CD14-positive monocyte (primary cell): Measurements from ENCODE around the gene FOXQ1. TPM values are rescaled to one million over a fixed set of nuclear protein-coding genes. Genes with fewer than 3 reads are reported as not detected.

Source experiments
- DNase-seq, 3 donors: peaks; one replicate each; pipeline ENCODE4 v3.0.0-alpha.2; 2011 to 2022
- H2AFZ ChIP-seq: 2 replicates; pipeline ENCODE4 v1.6.0; 2012; ENCODE audit warnings: mild to moderate bottlenecking, low read depth, low read length, inconsistent platforms; ENCODE audit not compliant: insufficient read depth, poor library complexity, severe bottlenecking
- H3K27ac ChIP-seq, 2 donors: 1 replicate in 1 of 2; 2 replicates in 1 of 2; pipeline ENCODE4 v1.5.1; 2012 to 2013; ENCODE audit warnings: low read length in 2 of 2, control low read depth in 1 of 2, inconsistent platforms in 1 of 2, low read depth in 1 of 2, mild to moderate bottlenecking in 1 of 2
- H3K27me3 ChIP-seq, 2 donors: one replicate each; pipeline versions ENCODE4 v1.6.0 to v1.6.1; 2011 to 2013; ENCODE audit warnings: low read length in 2 of 2; ENCODE audit not compliant: control insufficient read depth in 2 of 2, insufficient read depth in 2 of 2
- H3K36me3 ChIP-seq, 2 donors: replicated peaks in 1 of 2; 1 replicate in 1 of 2; 2 replicates in 1 of 2; pipeline versions ENCODE4 v1.5.1 to v1.6.1; 2012 to 2013; ENCODE audit warnings: low read length in 2 of 2, control low read depth in 1 of 2, inconsistent platforms in 1 of 2, mild to moderate bottlenecking in 1 of 2; ENCODE audit not compliant: insufficient read depth in 2 of 2, control insufficient read depth in 1 of 2
- H3K4me1 ChIP-seq, 2 donors: 1 replicate in 1 of 2; 2 replicates in 1 of 2; pipeline versions ENCODE4 v1.5.1 to v1.6.1; 2012 to 2013; ENCODE audit warnings: low read length in 2 of 2, control low read depth in 1 of 2, inconsistent platforms in 1 of 2, mild to moderate bottlenecking in 1 of 2, moderate library complexity in 1 of 2; ENCODE audit not compliant: insufficient read depth in 2 of 2, control insufficient read depth in 1 of 2
- H3K4me2 ChIP-seq: replicated peaks from 2 replicates; pipeline ENCODE3; 2012; ENCODE audit warnings: low read length, moderate library complexity, mild to moderate bottlenecking; ENCODE audit not compliant: poor library complexity, severe bottlenecking; ENCODE audit errors: extremely low read depth
- H3K4me3 ChIP-seq, 3 experiments: fragments of 200-600 bp in 1 of 3; sonication (generic) in 1 of 3; replicated peaks in 1 of 3; 1 replicate in 2 of 3; 2 replicates in 1 of 3; pipeline ENCODE4 v1.5.1; 2011 to 2013; ENCODE audit warnings: low read length in 3 of 3, mild to moderate bottlenecking in 3 of 3, control low read depth in 2 of 3, low read depth in 2 of 3, inconsistent platforms in 1 of 3, moderate library complexity in 1 of 3
- H3K79me2 ChIP-seq: 2 replicates; pipeline ENCODE4 v1.6.0; 2012; ENCODE audit warnings: mild to moderate bottlenecking, control low read depth, inconsistent platforms, low read length, moderate library complexity; ENCODE audit not compliant: insufficient read depth
- H3K9ac ChIP-seq: 2 replicates; pipeline ENCODE4 v1.6.0; 2017; ENCODE audit warnings: low read length, mild to moderate bottlenecking; ENCODE audit not compliant: insufficient read depth, poor library complexity, severe bottlenecking
- H3K9me3 ChIP-seq, 2 donors: replicated peaks in 1 of 2; 1 replicate in 1 of 2; 2 replicates in 1 of 2; pipeline versions ENCODE4 v1.5.1 to v1.6.1; 2012 to 2013; ENCODE audit warnings: low read length in 2 of 2, control low read depth in 1 of 2; ENCODE audit not compliant: control insufficient read depth in 1 of 2, insufficient read depth in 1 of 2
- H4K20me1 ChIP-seq: 2 replicates; pipeline ENCODE4 v1.6.0; 2012; ENCODE audit warnings: mild to moderate bottlenecking, low read length, control low read depth, moderate library complexity; ENCODE audit not compliant: insufficient read depth
- H3K27ac Mint-ChIP-seq, 7 donors: one replicate each; pipeline ENCODE4 v1.8.0; 2020; ENCODE audit warnings: mild to moderate bottlenecking in 7 of 7, mixed read lengths in 7 of 7, moderate library complexity in 6 of 7, inconsistent platforms in 2 of 7
- H3K27me3 Mint-ChIP-seq, 3 donors: one replicate each; pipeline ENCODE4 v1.8.0; 2021 to 2022; ENCODE audit warnings: low read depth in 3 of 3, mild to moderate bottlenecking in 3 of 3, mixed read lengths in 3 of 3, moderate library complexity in 3 of 3, inconsistent platforms in 1 of 3
- H3K36me3 Mint-ChIP-seq, 2 donors: one replicate each; pipeline ENCODE4 v1.8.0; 2020; ENCODE audit warnings: mixed read lengths in 2 of 2, inconsistent platforms in 1 of 2, mild to moderate bottlenecking in 1 of 2
- H3K4me1 Mint-ChIP-seq: one replicate; pipeline ENCODE4 v1.8.0; 2020; ENCODE audit warnings: mild to moderate bottlenecking, mixed read lengths
- H3K4me3 Mint-ChIP-seq, 2 donors: one replicate each; pipeline ENCODE4 v1.8.0; 2020; ENCODE audit warnings: mild to moderate bottlenecking in 2 of 2, mixed read lengths in 2 of 2, moderate library complexity in 1 of 2
- H3K9me3 Mint-ChIP-seq, 7 donors: one replicate each; pipeline ENCODE4 v1.8.0; 2020 to 2022; ENCODE audit warnings: mixed read lengths in 7 of 7, mild to moderate bottlenecking in 6 of 7, moderate library complexity in 6 of 7, inconsistent platforms in 2 of 7
- CTCF ChIP-seq: fragments of 200-600 bp; IDR thresholded peaks from one replicate; pipeline ENCODE4 v1.8.0; 2022; ENCODE audit warnings: antibody characterized with exemption, mild to moderate bottlenecking
- WGBS: methylation state at CpG from one replicate; pipeline ENCODE4 v1.1.5; 2013; ENCODE audit warnings: missing lambda C conversion rate; ENCODE audit not compliant: insufficient coverage; 5-methylcytosine and 5-hydroxymethylcytosine counted together
- intact Hi-C, 2 donors: fragments of 100-400 bp; cut with micrococcal nuclease; formaldehyde crosslinking; loops; one replicate each; pipeline versions ENCODE4 v1.15.0 to v1.15.1; 2023
- polyA plus RNA-seq, 3 donors: library from polyadenylated mRNA; depleted of rRNA in 1 of 3; unstranded in 2 of 3; stranded (reverse) in 1 of 3; fragments of 300-500 nt in 2 of 3; fragments of >200 nt in 1 of 3; fragmentation: Illumina TruSeq in 2 of 3; gene quantifications; 1 replicate in 2 of 3; 2 replicates in 1 of 3; pipeline ENCODE4 v1.2.3, GENCODE V29; 2012 to 2021

FOXQ1 gene
- polyA plus RNA-seq, 3 donors = 0.11 TPM; not detected in 2

GRCh38 chr6:1322696-1323219, 10.9 kb downstream of the FOXQ1 start:
- Histone ChIP-seq H4K20me1 (no peaks in the 10 kb centered on the region), H3K9me3 (peaks cover 0 to 7% of the 10 kb centered on the region in 2 donors), H3K36me3 (no peaks in the 10 kb centered on the region), H3K9ac (no peak overlapping the region), H3K4me3 (no peak overlapping the region), H3K4me2 (no peak overlapping the region), H2AFZ (no peak overlapping the region), H3K27me3 (peaks cover 8 to 9% of the 10 kb centered on the region in 2 donors), H3K4me1 (peaks cover 0 to 3% of the 10 kb centered on the region in 2 donors), H3K79me2 (no peaks in the 10 kb centered on the region), H3K27ac (no peak overlapping the region)
- no peaks in the 10 kb centered on the region for H3K36me3 Mint-ChIP-seq
- no peak for TF ChIP-seq CTCF
- H3K4me3 Mint-ChIP-seq = peak overlapping the region in 1 of 2 donors; percentile 4
- intact Hi-C loops = no loop called here
- WGBS = 89% methylated on average over 2 of the region's 5 CpGs
- peak overlapping the region in 1 of 7 donors; percentile 64 for H3K27ac Mint-ChIP-seq
- peaks cover 5 to 13% (median 7%) of the 10 kb centered on the region in 7 donors for H3K9me3 Mint-ChIP-seq
- H3K27me3 Mint-ChIP-seq = peaks cover 25 to 35% (median 33%) of the 10 kb centered on the region in 3 donors
- H3K4me1 Mint-ChIP-seq = peaks cover 6% of the 10 kb centered on the region
- no peak for DNase-seq

GRCh38 chr6:1324936-1325335, 13.0 kb downstream of the FOXQ1 start:
- H3K27me3 ChIP-seq = peaks cover 4 to 11% of the 10 kb centered on the region in 2 donors
- H3K4me3 ChIP-seq = no peak overlapping the region
- no peak overlapping the region for H2AFZ ChIP-seq
- no peak for TF ChIP-seq CTCF
- Mint-ChIP-seq H3K4me1 (peaks cover 6% of the 10 kb centered on the region), H3K36me3 (no peaks in the 10 kb centered on the region), H3K9me3 (peaks cover 0 to 7% (median 4%) of the 10 kb centered on the region in 7 donors), H3K27me3 (peaks cover 20 to 38% (median 22%) of the 10 kb centered on the region in 3 donors), H3K4me3 (no peak overlapping the region), H3K27ac (no peak overlapping the region)
- no peaks in the 10 kb centered on the region for H3K36me3 ChIP-seq
- no peaks in the 10 kb centered on the region for H4K20me1 ChIP-seq
- no peaks in the 10 kb centered on the region for H3K79me2 ChIP-seq
- no peak overlapping the region for H3K27ac ChIP-seq
- 92% methylated on average over 3 of the region's 7 CpGs for WGBS
- DNase-seq = no peak
- intact Hi-C loops = no loop called here
- no peaks in the 10 kb centered on the region for H3K9me3 ChIP-seq
- no peak overlapping the region for H3K4me2 ChIP-seq
- no peak overlapping the region for H3K9ac ChIP-seq
- peaks cover 0 to 3% of the 10 kb centered on the region in 2 donors for H3K4me1 ChIP-seq
